K562 (cell line): ENCODE data around the gene SND1. TPM values are rescaled to one million over a fixed set of nuclear protein-coding genes. Genes with fewer than 3 reads are reported as not detected.

Source experiments
- AFF1 ChIP-seq, 2 experiments: fragments of 450-650 bp; IDR thresholded peaks; 2 replicates each; pipeline ENCODE4 v1.6.1; 2018; ENCODE audit warnings: mild to moderate bottlenecking in 2 of 2, low read depth in 1 of 2; ENCODE audit not compliant: partially characterized antibody in 2 of 2
- CBX5 ChIP-seq: IDR thresholded peaks from 2 replicates; pipeline ENCODE4 v1.6.1; 2014; ENCODE audit warnings: low read depth, borderline replicate concordance
- CLOCK ChIP-seq: fragments of 250-450 bp; sonication (Bioruptor Pico); IDR thresholded peaks from 2 replicates; pipeline ENCODE4 v1.4.0; 2020; ENCODE audit warnings: mild to moderate bottlenecking, moderate library complexity, borderline replicate concordance
- KAT2B ChIP-seq: IDR thresholded peaks from one replicate; pipeline ENCODE4 v1.6.1; 2012; ENCODE audit warnings: low read depth, mild to moderate bottlenecking, control low read depth, inconsistent platforms, low read length, moderate library complexity
- PHTF2 ChIP-seq: fragments of 250-450 bp; sonication (Bioruptor Pico); IDR thresholded peaks from 2 replicates; pipeline ENCODE4 v1.5.0; 2021; ENCODE audit warnings: mild to moderate bottlenecking
- RBM17 ChIP-seq: fragments of 200-400 bp; formaldehyde crosslinking; IDR thresholded peaks from 2 replicates; pipeline ENCODE4 v1.6.1; 2017; ENCODE audit warnings: low read depth, mild to moderate bottlenecking, low read length, borderline replicate concordance
- SMARCB1 ChIP-seq: IDR thresholded peaks from 2 replicates; pipeline ENCODE4 v1.6.1; 2011; ENCODE audit warnings: improper control_type of control experiment, low read depth; ENCODE audit not compliant: insufficient read length
- ZSCAN29 ChIP-seq: fragments of 450-650 bp; IDR thresholded peaks from 2 replicates; pipeline ENCODE4 v1.6.1; 2017
- polyA plus RNA-seq, 8 experiments: library from polyadenylated mRNA; depleted of rRNA in 4 of 8; stranded (reverse) in 5 of 8; unstranded in 3 of 8; fragments of >200 nt; fragmentation: Nextera tagmentation in 2 of 8; fragmentation: Illumina TruSeq in 1 of 8; extraction: Ambion mirVana in 2 of 8; extraction: Trizol in 1 of 8; gene quantifications; 2 replicates each; pipeline versions ENCODE4 v1.2.1 to v1.2.3, GENCODE V29; 2011 to 2014; ENCODE audit warnings: inconsistent platforms in 1 of 8, missing spikeins in 1 of 8
- total RNA-seq, 7 experiments: library from RNA; depleted of rRNA in 6 of 7; stranded (reverse); fragments of >200 nt in 6 of 7; fragmentation: Illumina TruSeq in 2 of 7; extraction: Trizol in 2 of 7; gene quantifications; 2 replicates each; pipeline versions ENCODE4 v1.2.1 to v1.2.3, GENCODE V29; 2011 to 2021; ENCODE audit warnings: low replicate concordance in 1 of 7

The SND1 gene
- total and polyA plus RNA-seq, 9 of the 15 experiments (the other 6 are each of a cell fraction or from before 2014, with no cell fraction given) = 46.5 to 307 (median 191) TPM

- no peak for TF ChIP-seq AFF1 (IDR thresholded peaks at IDR 0.05; ENCODE audit: low read depth in 1 of 2, partially characterized antibody in 2 of 2)
- no peak for TF ChIP-seq ZSCAN29
- TF ChIP-seq PHTF2 (CRISPR knock-in tag) = no peak
- TF ChIP-seq RBM17 = no peak
- no peak for TF ChIP-seq CLOCK
- TF ChIP-seq SMARCB1 = no peak
- no peak for TF ChIP-seq KAT2B
- no peak for TF ChIP-seq CBX5
Observed at GRCh38 chr7:127910670-127911069, 258.7 kb downstream of the SND1 start (continued).
